AG09319 (cell line): Measurements from ENCODE around the gene BLOC1S3.

Source experiments
- DNase-seq: peaks from one replicate; pipeline ENCODE4 v3.0.0-alpha.2; 2010; ENCODE audit warnings: low read depth; ENCODE audit errors: extremely low read depth
- CTCF ChIP-seq: IDR thresholded peaks from 2 replicates; pipeline ENCODE4 v1.5.1; 2011; ENCODE audit warnings: low read depth, mild to moderate bottlenecking, inconsistent platforms, low read length, moderate library complexity

Gene BLOC1S3

GRCh38 chr19:45187421-45188100 is 9.0 kb downstream of the BLOC1S3 start:
- peak; percentile 28 for TF ChIP-seq CTCF
- no peak for DNase-seq

- TF ChIP-seq CTCF = no peak
- no peak for DNase-seq
Measured at GRCh38 chr19:45189971-45190370, 11.4 kb downstream of the BLOC1S3 start.

GRCh38 chr19:45191375-45191774 is 12.8 kb downstream of the BLOC1S3 start:
- DNase-seq = no peak
- no peak for TF ChIP-seq CTCF

- no peak for DNase-seq
- TF ChIP-seq CTCF = no peak
Measured at GRCh38 chr19:45195764-45196163, 17.2 kb downstream of the BLOC1S3 start.

- DNase-seq = peak; percentile 31
- peak; percentile 43 for TF ChIP-seq CTCF
Measured at GRCh38 chr19:45200568-45200967, 22.0 kb downstream of the BLOC1S3 start.

GRCh38 chr19:45202637-45203036 is 24.1 kb downstream of the BLOC1S3 start:
- DNase-seq = no peak
- TF ChIP-seq CTCF = no peak

GRCh38 chr19:45205810-45206209 is 27.2 kb downstream of the BLOC1S3 start:
- no peak for DNase-seq
- no peak for TF ChIP-seq CTCF
